ENCODE data around the gene WDFY4.

The WDFY4 gene

DNA sequence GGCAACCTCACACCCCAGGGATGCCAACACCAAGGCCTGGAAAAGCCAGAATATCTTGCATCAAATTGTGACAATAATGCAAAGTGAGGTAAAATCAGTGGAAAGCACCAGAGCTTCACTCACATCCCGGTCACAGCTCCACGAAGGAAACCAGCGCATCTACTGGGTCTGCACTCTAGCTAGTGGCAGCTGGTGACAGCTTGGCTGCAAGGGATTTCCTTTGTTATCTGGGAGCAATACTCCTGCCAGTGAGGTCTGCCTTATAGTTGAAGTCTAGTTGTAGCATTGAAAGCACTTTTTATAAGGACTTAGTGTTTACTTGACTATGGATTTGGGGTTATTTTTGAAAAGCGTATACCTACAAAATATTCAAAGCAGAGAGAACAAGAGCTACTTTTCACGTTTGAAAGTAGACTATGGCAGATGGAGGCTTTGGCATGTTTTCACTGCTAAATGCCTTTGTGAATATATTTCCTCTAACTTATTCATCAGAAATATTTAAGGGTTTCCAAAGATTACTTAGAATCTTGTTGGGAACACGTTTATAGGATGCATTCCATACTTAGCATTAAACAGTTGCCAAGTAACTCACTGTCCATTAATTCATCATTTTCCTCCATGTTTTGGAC lies 26.1 kb downstream of the WDFY4 start:
- no peak for DNase-seq

DNA sequence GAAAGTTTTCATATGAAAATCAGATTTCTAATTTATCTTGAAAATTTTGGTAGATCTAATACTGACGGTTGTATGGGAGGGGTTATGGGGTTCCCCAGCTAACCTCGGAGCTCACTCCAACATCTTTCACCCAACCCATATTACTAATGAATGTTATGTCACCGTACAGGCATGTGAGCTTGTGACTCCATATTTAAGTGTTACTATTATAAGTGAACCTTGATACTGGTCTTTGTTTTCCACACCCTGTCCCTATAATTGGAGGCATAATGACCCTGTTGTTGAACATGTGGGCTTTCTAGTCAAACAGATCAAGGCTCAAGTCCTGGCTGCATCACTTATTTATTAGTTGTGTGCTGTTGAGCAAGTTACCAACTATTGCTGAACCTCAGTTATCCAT lies 27.2 kb downstream of the WDFY4 start:
- no peak for DNase-seq

DNA sequence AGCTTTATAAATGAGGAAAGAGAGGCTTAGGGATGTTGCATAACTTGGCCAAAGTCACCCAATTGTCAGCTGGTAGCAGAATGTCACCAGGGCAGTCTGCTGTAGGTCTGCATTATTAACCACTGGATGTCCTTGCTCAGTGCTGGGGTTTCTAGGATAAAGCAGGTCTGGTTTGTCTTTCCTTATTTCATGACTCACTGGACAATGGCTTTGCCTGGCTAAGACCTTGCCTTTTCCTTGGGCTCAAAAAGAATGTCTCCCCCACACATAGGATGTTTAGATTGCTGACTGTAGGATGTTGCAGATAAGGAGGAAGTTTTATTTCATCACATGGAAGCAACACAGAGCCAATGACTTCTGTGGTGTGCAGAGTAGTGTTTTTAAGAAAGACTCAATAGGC lies 29.4 kb downstream of the WDFY4 start:
- no peak for DNase-seq

DNA sequence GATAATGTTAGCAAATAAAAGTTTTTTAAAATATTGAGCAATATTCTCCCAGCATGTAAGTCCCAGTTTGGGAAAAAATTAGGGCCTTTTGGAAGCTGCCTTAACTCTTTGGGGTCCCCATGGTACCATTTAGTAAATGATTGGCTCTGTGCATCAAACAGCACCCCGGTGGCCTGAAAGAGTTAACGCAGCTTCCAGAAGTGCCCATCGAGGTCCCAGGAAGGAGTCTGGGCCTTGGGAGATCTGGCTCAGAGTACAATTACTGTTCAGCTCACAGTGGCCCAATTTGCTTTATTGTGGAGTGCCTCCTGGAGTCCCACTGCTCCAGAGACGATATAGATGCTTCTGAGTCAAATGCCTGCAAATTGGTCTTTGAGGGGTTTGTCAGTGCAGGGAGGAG lies 31.7 kb downstream of the WDFY4 start:
- DNase-seq = no peak

DNA sequence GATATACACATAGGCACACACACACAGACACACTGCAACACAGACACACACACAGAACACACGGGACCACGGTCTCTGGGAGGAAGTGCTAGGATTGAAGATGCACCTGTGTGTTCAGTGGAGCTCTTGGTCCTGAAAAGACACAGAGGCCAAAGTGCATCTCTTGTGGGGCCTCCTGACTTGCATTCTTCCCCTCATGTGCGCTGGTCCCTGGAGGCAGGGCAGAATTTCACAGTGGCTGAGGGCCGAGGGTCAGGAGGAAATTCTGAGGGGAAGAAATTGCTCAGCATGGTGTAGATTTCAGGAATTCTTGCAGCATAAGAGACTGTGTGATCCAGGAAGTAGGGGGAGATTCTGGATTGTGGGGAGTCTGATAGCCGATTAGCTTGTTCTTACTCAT lies 35.9 kb downstream of the WDFY4 start:
- no peak for DNase-seq

DNA sequence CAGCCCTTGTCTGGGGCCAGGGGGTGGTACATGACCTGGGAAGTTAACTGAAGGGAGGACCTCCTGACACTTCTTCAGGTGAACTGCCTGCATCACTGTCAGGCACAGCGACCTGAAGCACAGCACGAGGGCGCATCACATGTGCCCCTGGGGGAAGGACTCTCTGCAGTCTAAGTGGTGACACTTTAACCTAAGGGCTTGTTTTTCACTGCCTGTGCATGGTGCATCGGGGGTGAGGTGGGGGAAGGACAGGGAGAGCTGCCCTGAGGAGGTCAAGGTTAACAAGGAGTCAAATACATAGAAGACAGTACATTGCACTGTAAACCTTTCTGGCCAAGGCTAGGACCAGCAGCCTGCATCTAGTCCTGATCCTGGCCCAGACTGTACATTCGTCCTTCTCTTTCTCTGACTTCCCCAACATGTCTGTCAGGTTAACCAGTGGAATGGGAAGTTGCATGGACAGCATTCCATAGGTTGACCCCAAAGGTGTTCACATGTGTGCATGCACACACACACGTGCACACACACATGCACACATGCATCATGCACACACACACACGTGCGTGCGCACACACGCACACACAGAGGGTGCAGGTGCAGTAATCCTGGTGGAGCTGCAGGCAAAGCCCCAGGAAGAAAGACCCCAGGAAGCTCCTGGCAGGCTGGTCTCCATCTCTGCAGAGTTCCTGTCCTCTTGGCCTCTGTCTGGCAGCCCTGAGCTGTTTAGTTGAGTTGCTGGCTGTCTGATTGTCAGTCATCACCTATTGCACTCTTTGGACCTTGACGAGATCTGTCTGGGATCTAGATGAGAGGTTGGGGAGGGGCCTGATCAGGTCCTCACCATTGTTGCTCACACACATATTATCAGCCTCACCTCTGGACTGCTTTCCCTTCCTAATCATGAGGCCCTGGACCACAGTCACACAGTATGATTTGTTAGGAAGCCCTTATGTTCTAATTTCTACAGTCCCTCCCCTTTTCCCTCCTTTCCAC lies 37.8 kb downstream of the WDFY4 start:
- no peak for DNase-seq

DNA sequence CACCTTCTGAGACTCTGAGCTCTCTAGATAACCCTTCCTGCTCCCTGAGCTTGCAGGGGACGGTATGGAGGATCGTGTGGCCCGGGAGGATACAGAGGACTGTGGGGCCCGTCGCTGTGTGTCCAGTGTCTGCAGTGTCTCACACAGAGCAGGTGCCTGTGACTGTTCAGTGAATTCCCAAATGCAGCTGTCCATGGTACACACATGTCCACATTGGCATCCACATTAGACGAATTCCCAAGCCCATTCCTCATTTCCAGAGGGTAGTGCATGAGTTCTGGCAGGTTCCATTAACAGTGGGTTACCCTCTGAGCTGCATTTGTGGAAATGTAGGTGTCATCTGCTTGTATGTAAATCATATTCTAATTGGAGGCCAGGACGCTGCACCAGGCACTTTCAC lies 39.5 kb downstream of the WDFY4 start:
- no peak for DNase-seq

DNA sequence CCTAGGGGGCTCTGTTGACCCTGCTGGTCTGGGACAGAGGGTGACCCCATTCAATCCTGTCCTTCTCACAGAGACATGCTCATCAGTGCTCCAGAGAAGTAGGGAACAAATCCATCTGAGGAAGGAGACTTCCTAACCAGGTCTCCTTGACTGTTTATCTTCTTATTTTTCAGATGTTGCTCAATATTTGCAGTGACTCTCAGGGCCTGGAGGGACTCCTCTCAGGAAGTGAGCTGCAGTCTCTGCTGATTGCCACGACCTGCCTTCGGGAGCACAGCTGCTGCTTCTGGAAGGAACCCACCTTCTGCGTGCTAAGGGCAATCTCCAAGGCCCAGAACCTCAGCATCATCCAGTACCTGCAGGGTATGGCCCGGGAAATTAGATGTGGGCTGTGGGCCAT lies 41.0 kb downstream of the WDFY4 start:
- no peak for DNase-seq

DNA sequence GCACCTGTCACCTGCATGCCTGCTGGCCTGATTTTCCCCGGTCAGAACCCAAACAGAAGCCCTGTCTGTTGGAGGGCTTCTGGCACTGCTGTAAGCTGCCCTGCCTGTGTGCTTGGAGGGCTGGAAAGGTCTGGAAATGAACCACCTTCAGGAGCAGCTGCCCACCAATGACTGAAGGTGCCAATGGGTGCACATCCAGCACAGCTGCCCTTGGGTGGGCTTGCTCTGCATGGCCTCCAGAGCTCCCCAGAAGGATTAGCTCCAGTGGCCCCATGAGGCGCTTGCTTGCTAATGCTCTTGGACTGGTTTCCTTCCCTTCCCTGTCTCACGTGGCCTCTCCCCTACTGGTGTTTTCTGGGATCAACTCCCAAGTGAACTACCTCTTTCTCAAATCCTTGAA lies 43.2 kb downstream of the WDFY4 start:
- DNase-seq = no peak

DNA sequence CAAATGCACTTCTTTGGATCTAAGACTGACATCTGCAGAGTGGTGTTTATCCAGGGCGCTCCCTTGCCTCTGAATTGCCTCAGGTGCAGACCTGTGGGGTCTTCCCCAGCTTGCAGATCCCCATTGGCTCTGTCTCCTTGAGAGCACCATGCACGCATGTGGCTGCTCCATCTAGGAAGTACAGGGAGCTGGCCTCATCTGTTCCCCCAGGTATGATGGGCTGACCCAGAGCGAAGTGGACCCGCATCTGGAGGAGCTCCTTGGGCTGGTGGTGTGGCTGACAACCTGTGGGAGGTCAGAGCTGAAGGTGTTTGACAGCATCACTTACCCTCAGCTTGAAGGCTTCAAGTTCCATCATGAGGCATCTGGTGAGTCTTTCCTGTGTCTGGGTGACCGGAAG lies 44.5 kb downstream of the WDFY4 start:
- DNase-seq = no peak

DNA sequence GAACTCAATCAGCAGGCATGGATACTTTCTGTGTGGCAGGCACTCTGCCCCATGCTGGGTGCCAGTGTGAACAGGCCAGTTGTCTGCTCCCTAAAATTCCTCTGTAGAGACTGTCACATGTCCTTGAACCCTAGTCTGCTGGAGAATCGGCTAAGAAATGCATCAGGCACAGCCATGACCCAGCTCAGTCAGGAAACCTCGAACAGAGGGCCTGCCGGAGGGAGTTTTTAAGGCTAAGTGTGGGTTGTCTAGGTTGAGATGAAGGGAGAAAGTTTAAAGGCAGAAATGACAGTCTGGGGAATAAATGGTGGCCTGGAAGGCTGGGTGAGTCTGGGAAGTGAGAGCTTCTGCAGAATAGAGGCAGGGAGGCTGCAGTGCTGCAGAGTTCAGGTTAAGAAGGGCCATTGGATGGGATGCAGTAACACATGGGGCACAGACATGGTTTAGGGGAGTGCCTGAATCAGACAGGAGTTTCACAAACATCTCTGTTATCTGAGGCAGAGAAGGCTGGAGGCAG lies 45.3 kb downstream of the WDFY4 start:
- DNase-seq = no peak

DNA sequence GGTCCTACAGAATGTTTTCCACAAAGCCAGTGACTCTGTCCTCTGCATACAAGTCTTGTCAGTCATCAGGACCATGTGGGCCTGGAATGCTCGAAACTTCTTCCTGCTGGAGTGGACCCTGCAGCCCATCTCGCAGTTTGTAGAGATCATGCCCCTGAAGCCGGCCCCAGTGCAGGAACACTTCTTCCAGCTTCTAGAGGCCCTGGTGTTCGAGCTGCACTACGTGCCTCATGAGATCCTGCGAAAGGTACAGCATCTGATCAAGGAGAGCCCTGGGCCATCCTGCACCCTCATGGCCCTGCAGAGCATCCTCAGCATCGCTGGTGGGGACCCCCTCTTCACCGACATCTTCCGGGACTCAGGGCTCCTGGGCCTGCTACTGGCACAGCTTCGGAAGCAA lies 46.5 kb downstream of the WDFY4 start:
- DNase-seq = no peak

DNA sequence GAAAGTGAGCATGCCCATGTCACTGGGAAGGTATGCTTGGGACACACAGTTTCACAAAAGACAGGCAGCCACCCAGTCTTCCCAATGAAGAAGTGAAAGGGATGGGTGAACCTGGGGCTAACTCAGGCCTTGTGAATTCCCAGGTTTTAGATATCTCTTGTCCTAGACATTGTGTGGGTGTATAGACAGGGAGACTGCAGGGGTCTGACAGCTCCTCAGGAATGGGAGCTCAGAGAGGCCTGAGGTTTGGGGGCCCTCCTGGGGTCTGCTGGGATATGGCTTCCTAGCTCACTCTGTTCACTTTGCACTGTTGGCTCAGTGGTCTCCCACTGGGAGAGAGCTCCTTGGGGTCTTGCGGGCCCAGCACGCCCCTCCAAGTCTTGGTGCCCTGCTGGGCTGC lies 47.0 kb downstream of the WDFY4 start:
- DNase-seq = no peak

DNA sequence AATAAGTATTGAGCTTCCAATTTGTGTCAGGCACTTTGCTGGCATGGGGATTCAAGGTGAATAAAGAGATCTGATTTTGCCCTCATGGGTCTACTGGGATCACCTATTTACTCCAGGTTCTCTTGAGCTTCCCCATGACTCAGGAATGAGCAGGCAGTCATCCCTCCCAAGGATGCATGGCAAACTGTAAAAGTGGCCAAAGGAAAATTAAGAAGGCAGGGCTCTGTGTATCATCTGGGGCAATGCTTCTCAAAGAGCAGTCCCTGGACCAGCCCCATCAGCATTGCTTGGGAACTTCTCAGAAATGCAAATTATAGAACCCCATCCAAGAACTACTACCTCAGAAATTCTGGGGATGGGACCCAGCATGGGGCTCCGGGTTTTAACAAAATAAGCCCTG lies 48.7 kb downstream of the WDFY4 start:
- DNase-seq = no peak

DNA sequence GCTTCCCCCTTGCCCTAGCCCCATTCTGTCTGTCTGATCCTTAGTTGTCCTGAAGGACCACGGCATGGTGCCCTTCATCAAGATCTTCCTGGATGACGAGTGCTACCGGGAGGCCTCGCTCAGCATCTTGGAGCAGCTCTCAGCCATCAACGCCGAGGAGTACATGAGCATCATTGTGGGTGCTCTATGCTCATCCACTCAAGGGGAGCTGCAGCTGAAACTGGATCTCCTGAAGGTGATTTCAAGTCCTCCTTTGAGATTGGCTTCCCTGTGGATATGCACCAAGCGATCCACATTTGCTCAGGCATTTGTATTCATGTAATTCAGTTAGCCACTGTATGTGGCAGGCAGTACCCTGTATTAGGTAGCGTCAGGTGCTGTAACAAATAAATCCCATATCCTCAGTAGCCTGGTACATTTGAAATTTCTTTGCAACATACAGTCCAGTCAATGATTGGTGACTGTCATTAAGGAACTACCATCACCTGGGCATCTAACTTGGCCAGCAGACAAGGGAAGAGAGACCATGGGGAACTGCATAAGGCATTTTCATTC lies 51.2 kb downstream of the WDFY4 start:
- no peak for DNase-seq

DNA sequence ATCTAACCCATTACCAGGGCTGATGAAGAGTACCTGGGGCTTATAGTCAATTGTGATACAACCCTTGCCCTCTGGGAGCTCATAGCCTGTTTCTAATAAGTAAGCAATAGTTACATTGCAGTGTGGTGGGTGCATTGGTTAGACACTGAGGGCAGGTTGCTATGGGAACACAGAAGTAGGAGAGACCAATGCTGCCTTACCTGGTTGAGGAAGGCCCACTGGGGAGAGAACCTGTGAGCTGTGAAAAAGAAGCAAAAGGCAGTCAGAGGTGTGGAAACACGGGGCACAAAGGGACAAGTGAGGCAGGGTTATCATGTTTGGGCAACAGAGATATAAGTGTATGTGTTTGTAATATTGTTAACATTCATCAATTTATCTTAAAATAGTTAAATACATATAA lies 51.9 kb downstream of the WDFY4 start:
- no peak for DNase-seq

DNA sequence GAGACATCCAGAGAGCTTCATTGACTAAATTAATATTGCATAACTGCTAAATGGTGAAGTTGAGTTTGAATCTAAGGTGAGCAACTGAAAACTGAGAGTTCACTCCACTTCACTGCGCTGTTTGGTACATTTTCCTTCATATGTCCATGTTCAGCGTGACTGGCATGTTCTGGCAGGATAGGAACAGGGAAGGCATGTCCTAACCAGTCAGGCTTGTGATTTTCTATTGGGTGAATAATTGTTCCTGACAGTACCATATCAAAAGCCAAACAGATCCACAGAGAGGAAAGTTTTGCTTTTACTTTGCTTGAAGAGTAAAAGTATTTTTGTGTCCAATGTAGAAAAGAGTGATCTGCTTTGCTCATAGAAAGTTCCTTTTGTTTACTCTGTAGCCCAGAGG lies 53.2 kb downstream of the WDFY4 start:
- no peak for DNase-seq

DNA sequence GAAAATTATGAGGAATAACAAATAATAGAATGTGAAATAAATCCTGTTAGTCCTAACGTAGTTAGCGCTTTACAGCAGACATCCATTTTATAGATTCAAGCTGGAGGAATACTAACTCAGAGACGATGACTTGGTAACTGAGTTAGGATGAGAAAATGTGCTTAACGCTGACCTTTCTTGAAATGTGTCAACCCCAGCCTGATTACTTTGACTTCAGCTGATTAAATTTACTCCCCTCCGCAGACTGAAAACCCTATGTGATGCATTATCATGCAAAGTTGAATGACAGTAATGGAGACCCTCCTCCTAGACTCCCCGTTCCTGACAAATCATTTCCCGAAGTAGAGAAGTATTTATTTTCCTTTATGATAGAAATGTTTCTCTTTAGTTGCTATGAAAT lies 54.5 kb downstream of the WDFY4 start:
- no peak for DNase-seq

DNA sequence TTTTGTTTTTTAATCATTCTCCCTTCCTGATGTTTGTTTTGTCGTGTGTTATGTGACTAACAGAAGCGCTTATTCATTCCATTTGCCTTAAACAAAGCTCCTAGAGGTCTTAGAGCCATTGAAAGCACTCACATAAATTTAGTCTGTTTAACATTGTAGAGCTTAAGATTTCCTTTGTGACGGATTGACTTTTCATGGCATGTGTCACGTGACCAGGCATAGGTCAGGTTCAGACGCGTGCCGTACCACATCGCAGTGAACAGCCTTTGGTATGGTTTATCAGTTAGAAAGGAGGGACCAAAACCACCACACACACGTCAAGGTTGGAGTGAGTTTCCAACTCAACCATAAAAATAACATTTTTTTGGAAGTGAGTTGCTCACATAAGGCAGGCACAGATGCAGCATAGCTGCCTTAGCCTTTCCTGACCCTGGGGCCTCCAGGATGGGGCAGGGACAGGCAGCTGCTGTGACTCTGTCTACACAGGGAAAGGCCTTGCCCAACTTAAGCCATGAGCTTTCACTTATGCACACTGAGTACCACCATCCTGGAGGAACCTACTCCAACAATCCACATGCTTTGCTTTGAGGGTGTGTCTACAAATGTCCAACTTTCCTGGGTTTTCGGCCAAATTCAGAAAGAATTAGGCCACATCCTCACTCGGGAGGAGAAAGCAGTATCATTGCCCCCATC lies 55.5 kb downstream of the WDFY4 start:
- no peak for DNase-seq

DNA sequence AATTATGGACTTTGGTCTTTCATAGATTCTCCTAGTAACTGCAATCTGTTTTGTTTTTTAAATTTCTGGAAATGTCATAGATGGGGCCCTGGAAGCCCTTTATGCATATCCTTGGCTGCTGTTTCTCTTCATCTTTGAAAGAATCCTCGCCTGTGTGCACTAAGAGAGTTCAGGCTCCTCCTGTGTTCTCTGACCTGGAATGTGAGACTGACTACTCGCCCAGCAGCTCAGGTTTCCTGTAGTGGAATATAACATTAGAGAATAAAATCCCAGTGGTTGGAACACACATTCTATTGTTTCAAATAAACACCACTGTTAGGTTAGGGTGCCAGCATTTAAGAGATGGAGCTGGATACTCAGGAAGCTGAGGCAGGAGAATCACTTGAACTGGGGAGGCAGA lies 56.3 kb downstream of the WDFY4 start:
- DNase-seq = no peak

DNA sequence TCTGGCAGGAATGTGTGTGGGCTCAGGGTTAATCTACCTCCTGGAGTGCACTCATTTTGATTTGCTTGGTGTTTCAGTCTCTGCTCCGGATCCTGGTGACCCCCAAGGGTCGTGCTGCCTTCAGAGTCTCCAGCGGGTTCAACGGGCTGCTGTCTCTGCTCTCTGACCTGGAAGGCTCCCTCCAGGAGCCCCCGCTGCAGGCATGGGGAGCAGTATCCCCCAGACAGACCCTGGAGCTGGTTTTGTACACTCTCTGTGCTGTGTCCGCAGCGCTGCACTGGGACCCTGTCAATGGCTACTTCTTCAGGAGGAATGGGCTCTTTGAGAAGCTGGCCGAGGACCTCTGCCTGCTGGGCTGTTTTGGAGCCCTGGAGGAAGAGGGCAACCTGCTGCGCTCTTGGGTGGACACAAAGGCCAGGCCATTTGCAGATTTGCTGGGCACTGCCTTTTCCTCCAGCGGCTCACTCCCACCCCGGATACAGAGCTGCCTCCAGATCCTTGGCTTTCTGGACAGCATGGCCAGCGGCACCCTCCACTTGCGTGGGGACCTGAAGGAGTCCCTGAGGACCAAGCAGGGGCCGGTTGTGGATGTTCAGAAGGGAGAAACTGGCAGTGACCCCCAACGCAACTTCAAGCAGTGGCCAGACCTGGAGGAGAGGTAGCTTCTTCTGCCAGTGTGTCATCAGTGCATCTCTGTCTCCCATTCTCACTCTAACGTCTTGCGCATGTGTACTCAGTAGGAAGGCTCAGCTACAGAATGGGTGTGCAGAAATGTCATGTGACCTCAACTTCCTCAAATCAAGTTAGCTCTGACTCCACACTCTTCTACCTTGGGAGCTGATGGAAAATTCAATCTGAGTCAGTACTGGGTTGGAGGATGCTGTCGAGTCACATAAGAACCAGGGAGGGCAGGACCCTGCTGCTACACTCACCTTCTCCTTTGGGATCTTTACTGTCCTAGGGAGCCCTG lies 58.5 kb downstream of the WDFY4 start:
- no peak for DNase-seq

DNA sequence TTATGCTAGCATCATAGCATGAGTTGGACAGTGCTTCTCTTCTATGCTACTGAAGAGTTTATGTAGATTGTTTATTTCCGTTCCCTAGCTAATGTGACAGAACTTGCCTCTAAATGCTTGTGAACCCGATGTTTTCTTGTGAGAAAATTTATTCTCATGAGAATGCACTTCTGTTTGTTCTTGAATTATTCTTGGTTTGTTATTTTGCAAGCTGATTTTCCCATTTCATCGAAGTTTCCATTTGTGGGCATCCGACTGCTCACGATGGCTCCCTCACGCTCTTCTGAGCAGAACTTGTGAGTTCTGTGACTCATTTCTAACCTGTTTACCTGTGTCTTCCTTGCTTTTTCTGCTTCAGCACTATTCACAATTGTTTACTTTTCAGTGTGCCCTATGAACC lies 59.9 kb downstream of the WDFY4 start:
- no peak for DNase-seq
